OCI-LY3 (cell line): ENCODE measurements around the gene SERPINH1.

Experiments used
- H2AFZ ChIP-seq: fragments of 200-600, 300-600 bp; shearing (Covaris generic); 2 replicates; pipeline ENCODE4 v1.6.0; 2014; ENCODE audit warnings: antibody characterized with exemption, low read depth, low read length
- H3K27ac ChIP-seq: fragments of 200-600, 300-600 bp; sonication (generic); 2 replicates; pipeline ENCODE4 v1.5.1; 2014; ENCODE audit warnings: mild to moderate bottlenecking, low read length, moderate library complexity, mixed read lengths
- H3K27me3 ChIP-seq: fragments of 200-600, 300-600 bp; sonication (generic); 2 replicates; pipeline ENCODE4 v1.6.1; 2014; ENCODE audit warnings: low read depth, low read length, mixed read lengths
- H3K36me3 ChIP-seq: fragments of 200-600, 300-600 bp; sonication (generic); replicated peaks from 2 replicates; pipeline ENCODE3; 2014; ENCODE audit warnings: low read depth, low read length, mixed read lengths
- H3K4me1 ChIP-seq: fragments of 300-600, 200-600 bp; sonication (generic); 2 replicates; pipeline ENCODE4 v1.6.1; 2014; ENCODE audit warnings: low read length, mixed read lengths
- H3K4me2 ChIP-seq: fragments of 200-600, 300-600 bp; sonication (generic); 2 replicates; pipeline ENCODE4 v1.6.1; 2014; ENCODE audit warnings: low read length, mixed read lengths
- H3K4me3 ChIP-seq: fragments of 300-600, 200-600 bp; sonication (generic); 2 replicates; pipeline ENCODE4 v1.5.1; 2014; ENCODE audit warnings: antibody characterized with exemption, mild to moderate bottlenecking, low read length, moderate library complexity
- H3K79me2 ChIP-seq: fragments of 300-600, 200-600 bp; shearing (Covaris generic); 2 replicates; pipeline ENCODE4 v1.6.1; 2014; ENCODE audit warnings: mild to moderate bottlenecking, low read length, mixed read lengths
- H3K9ac ChIP-seq: fragments of 300-600, 200-600 bp; shearing (Covaris generic); 2 replicates; pipeline ENCODE4 v1.6.0; 2014; ENCODE audit warnings: mild to moderate bottlenecking, low read length, moderate library complexity
- H3K9me3 ChIP-seq: fragments of 200-600, 300-600 bp; shearing (Covaris generic); 2 replicates; pipeline ENCODE4 v1.6.1; 2014; ENCODE audit warnings: low read length, mixed read lengths; ENCODE audit not compliant: insufficient read depth
- H4K20me1 ChIP-seq: fragments of 200-600, 300-600 bp; sonication (generic); 2 replicates; pipeline ENCODE4 v1.6.1; 2016; ENCODE audit warnings: low read length, mixed read lengths; ENCODE audit not compliant: insufficient read depth
- CTCF ChIP-seq: fragments of 200-600, 300-600 bp; sonication (generic); IDR thresholded peaks from 2 replicates; pipeline ENCODE4 v1.5.1; 2014; ENCODE audit warnings: antibody characterized with exemption, low read length, low read depth
- EZH2phosphoT487 ChIP-seq: fragments of 200-600 bp; shearing (Covaris generic); IDR thresholded peaks from 2 replicates; pipeline ENCODE4 v1.6.1; 2018; ENCODE audit warnings: antibody characterized with exemption, mixed run types, low read depth

Gene SERPINH1

DNA sequence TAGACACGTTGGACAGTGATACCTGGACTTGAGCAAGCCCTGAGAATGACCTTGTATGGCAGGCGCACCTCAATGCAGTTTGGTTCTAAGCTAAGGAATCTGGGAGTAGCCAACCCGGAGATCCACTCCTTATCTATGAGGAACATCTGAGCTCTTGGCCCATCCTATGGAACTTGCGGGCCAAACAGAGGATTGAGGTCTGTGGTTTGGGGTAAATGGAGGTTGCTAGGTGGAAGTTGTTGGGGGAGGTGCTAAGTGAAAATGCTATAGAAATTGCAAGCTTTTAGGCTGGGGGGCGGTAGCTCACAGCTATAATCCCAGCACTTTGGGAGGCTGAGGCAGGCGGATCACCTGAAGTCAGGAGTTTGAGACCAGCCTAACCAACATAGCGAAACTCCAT is 45.2 kb upstream of the SERPINH1 start:
- TF ChIP-seq CTCF (no peak), EZH2phosphoT487 (no peak)
- Histone ChIP-seq H3K27ac (no peak overlapping the region), H3K4me1 (peaks cover 2% of the 10 kb centered on the region; the same call in 1 of the 2 replicates), H3K79me2 (no peaks in the 10 kb centered on the region), H2AFZ (no peak overlapping the region), H3K4me3 (no peak overlapping the region), H4K20me1 (no peaks in the 10 kb centered on the region), H3K36me3 (no peaks in the 10 kb centered on the region), H3K27me3 (no peaks in the 10 kb centered on the region), H3K9ac (no peak overlapping the region), H3K9me3 (no peaks in the 10 kb centered on the region), H3K4me2 (no peak overlapping the region)

DNA sequence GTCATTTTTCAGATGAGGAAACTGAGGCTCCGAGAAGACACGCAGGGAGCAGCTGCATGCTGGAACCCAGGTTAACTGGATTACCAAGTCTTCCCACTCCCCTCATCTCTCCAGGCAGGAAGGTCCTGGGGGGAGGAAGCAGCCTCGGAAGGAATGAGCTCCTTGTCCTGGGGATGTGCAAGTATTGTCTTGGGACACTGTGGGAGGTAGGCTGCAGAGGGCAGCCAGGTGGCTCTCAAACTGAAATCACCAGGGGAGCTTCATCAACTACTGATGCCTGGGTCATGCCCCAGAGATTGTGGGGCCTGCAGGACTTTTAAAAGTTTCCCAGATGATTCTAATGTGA is 43.9 kb upstream of the SERPINH1 start:
- H3K36me3 ChIP-seq: no peaks in the 10 kb centered on the region
- no peaks in the 10 kb centered on the region for H3K79me2 ChIP-seq
- no peak overlapping the region for H3K27ac ChIP-seq
- H3K4me3 ChIP-seq: no peak overlapping the region
- H3K9me3 ChIP-seq: no peaks in the 10 kb centered on the region
- no peak overlapping the region for H3K4me2 ChIP-seq
- no peaks in the 10 kb centered on the region for H4K20me1 ChIP-seq
- TF ChIP-seq EZH2phosphoT487 (no peak), CTCF (no peak)
- peaks cover 4% of the 10 kb centered on the region for H3K4me1 ChIP-seq
- no peak overlapping the region for H2AFZ ChIP-seq
- H3K9ac ChIP-seq: no peak overlapping the region
- peaks cover 2% of the 10 kb centered on the region; the same call in 1 of the 2 replicates for H3K27me3 ChIP-seq

GRCh38 chr11:75518771-75519653 is 43.0 kb upstream of the SERPINH1 start:
- Histone ChIP-seq H3K9ac (no peak overlapping the region), H3K27ac (no peak overlapping the region), H3K4me2 (no peak overlapping the region), H3K27me3 (peaks cover 6% of the 10 kb centered on the region; the same call in 1 of the 2 replicates), H3K36me3 (no peaks in the 10 kb centered on the region), H3K4me1 (peaks cover 12% of the 10 kb centered on the region), H4K20me1 (no peaks in the 10 kb centered on the region), H2AFZ (no peak overlapping the region), H3K9me3 (no peaks in the 10 kb centered on the region), H3K4me3 (no peak overlapping the region), H3K79me2 (no peaks in the 10 kb centered on the region)
- no peak for TF ChIP-seq CTCF
- TF ChIP-seq EZH2phosphoT487: no peak

DNA sequence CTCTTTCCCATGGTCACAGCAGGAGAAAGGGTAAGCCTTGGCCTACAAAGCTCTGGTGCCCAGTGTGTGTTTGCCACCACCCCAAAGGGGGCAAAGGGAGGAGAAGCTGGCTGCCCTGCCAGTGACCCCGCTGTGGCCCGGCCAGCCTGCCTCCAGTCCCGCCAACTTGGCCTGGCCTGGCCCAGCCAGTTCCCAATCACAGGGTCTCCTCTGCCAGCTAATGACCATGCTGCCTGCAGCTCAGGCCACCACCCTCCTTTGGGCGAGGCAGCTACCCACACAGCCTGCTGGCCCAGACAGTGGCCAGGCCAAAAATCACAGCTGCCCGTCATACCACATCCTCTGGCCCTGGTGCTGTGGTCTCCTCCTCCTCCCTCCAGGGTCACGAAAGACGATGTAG is 41.4 kb upstream of the SERPINH1 start:
- Histone ChIP-seq H3K27me3 (peaks cover 19% of the 10 kb centered on the region), H4K20me1 (no peaks in the 10 kb centered on the region), H3K4me2 (no peak overlapping the region), H3K27ac (no peak overlapping the region), H3K79me2 (no peaks in the 10 kb centered on the region), H3K9me3 (no peaks in the 10 kb centered on the region), H3K9ac (no peak overlapping the region), H3K4me1 (peaks cover 24% of the 10 kb centered on the region), H3K4me3 (no peak overlapping the region), H3K36me3 (no peaks in the 10 kb centered on the region), H2AFZ (no peak overlapping the region)
- TF ChIP-seq CTCF: no peak
- no peak for TF ChIP-seq EZH2phosphoT487
